HG03139 (cell line): ENCODE measurements around the gene TSPYL1.

ENCODE experiments used
- ATAC-seq: cut with Tn5 transposase; IDR thresholded peaks from one replicate; pipeline ENCODE4 v1.9.1; 2021; ENCODE audit not compliant: unreplicated experiment

The TSPYL1 gene

DNA sequence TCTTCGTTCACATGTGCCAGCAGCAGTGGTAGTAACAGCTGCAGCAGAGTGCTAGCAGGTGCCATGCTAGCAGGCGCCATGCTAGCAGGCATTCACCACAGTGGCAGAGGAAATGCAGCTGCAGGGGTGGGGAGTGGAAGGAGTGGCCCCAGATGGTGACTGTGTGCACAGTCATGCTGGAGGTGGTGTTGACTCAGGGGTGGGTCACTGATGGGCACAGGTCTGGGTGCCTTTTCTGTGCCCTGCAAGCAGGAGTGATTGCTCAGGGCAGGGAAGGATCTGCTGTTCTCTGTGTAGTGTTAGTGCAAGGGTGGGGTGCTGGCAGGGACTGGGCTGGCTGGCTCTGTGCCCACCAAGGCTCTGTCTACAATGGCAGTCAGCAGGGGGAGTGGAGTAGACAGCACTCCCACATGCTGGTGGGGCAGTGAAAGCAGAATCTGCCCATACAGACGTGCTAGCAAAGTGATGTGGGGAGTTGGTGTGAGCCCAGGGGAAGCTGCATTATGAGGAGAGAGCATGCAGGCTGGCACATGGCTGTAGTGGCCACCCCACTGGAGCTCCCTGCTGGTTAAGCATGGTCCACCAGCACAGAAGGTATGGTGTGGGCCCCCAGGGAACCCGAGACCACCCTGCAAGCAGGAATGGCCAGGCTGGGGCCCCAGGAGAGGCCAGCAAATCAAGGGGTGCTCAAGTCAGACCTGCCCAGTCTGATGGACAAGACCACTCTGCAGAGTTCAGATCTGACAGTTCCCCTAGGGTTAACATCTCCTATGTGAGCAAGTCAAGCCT lies 14.5 kb downstream of the TSPYL1 start:
- no peak for ATAC-seq

DNA sequence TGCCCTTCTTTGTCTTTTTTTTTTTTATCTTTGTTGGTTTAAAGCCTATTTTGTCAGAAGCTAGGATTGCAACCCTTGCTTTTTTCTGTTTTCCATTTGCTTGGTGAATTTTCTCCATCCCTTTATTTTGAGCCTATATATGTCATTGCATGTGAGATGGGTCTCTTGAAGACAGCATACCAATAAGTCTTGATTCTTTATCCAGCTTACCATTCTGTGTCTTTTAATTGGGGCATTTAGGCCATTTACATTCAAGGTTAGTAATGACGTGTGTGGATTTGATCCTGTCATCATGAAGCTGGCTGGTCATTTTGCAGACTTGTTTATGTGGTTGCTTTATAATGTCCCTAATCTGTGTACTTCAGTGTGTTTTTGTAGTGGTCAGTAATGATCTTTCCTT lies 16.4 kb downstream of the TSPYL1 start:
- ATAC-seq: no peak

DNA sequence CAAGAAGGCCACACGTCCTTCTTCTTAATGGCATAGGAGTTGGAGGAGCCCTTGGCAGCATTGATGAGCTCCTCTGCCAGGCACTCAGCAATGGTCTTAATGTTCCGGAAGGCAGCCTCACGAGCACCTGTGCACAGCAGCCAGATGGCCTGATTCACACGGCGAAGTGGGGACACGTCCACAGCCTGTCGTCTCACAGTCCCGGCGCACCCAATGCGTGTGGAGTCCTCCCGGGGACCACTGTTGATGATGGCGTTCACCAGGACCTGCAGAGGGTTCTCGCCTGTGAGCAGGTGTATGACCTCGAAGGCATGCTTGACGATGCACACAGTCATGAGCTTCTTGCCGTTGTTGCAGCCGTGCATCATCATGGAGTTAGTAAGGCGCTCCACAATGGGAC lies 21.2 kb downstream of the TSPYL1 start:
- no peak for ATAC-seq

DNA sequence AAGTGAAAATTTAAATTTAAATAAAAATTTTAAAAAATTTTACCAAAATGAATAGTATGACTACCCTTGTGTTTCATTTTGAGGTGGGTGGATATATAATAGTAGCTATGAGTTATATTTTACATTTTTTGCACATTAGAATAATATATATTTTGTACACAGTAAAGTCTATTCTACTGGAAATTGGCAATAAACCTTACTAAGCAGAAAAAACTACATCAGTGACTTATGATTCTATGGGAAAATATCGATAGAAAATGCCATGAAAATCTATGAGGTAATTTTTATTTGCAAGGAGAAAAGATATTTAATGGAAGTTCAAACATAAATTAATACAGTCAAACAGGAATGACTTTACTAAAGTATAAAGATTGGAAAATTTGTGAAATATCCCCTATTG lies 23.0 kb downstream of the TSPYL1 start:
- ATAC-seq: no peak

DNA sequence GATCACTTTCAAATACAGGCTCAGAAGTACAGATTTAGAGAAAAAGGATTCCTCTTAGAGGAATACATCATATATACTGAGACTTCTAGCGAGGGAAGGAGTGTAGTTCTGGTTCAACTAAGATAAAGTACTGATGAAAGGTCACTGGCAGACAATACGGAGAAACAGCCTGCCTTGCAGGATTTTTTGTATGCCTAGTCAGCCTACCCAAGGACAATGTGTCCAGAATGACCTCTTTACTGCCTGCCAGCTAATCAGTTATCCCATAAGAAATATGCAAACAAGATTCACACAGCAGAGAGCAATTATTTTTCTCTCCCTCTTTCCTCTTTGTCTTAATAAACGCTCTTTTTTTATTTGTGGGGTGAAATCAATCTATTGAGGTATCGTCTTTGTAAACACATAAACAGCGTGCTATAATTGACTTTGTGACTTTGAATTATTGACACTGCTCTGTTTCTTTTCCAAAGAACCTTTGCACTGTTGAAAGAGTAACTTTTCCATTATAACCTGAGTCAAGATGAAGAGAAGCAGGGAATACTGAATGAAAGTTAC lies 24.4 kb downstream of the TSPYL1 start:
- ATAC-seq: no peak

DNA sequence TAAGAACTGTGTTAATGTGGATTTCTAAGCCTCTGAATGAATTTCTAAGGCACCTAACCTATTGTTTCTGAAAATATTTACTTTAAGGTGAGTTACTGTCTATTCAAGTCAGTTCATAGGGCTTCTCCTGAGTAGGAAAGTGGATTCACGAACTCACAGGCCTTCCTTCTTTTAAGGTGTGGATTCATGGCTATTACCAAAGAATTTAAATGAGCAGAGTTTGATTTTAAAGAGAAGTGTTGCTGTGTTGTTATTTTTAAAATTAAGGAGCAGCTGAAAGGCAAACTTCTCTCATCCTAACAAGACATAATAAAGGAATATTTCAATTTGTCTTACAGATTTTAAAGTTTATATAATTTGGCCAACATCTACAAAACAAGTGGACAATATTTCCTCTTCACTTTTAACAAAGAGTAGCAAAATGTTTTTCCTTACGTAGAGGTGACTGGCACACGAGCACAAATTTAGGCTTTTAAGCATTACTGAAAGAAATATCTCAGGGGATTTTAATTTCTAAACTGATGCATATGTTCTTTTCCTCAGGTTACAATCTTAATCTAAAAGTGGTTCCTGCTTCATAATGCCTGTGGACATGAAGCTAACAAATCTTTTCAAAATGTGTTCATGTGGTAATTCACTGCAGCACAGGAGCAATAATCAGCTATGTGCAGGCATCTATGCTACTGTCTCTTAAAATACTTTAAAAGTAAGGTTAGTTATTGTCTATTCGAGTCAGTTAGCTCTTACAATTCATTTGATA lies 25.3 kb downstream of the TSPYL1 start:
- ATAC-seq: peak; percentile 20

DNA sequence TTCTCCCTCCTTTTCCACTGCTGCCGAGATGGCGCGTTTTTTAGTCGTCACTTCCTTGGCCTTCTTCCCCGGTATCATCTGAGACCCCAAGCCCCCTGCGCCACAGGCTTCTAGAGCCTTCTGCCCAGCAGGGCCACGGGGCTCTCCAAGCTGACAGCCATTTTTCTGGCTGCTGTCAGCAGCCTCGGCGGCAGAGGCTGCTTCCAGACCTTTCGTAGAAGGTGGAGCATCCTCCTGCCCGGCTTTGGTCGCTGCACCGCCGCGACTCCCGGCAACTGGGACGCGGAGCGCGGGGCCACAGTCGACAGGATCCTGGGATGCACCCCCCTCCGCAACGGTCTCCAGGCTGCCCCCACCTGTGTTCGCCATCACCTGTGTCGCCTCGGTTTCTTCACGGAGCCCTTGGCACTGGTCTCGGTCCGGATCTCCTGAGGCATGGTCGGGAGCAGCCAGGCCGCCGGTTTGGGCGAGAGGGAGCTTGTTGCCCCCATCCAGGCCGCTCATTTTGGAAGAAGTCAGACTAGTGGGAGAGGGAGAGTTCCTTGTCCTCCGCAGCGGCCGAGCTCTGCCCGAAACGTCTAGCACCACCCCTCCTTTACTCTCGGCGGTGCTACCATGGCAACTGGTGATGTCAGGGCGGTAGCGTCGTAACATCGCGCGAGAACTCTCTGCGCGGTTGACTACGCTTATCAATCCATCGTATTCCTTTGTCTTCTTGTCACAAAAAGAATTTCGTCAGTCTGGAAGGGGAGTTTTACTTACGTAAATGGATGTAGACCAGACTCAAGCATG lies 26.0 kb downstream of the TSPYL1 start, which contains the start of gene TSPYL4:
TSPYL4 (minus strand) TSS at position 571 of the 792 bp plus-strand sequence; CDS start at position 504, 67 bp downstream.
- ATAC-seq: peak; percentile 100

DNA sequence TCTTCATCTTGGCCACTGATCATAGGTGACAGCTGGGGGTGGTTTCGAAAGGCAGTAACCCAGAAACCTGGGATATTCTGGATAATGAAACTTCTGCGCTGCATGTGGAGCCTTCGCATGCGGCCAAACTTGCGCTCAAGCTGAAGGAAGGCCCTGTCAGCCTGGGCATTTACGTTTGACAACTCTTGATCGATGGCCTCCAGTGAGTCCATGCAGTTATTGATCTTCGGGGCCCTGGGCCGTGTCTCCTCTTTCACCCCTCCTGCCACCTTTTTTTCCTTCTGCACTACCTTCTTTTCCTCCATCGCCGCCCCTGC lies 26.6 kb downstream of the TSPYL1 start:
- no peak for ATAC-seq

DNA sequence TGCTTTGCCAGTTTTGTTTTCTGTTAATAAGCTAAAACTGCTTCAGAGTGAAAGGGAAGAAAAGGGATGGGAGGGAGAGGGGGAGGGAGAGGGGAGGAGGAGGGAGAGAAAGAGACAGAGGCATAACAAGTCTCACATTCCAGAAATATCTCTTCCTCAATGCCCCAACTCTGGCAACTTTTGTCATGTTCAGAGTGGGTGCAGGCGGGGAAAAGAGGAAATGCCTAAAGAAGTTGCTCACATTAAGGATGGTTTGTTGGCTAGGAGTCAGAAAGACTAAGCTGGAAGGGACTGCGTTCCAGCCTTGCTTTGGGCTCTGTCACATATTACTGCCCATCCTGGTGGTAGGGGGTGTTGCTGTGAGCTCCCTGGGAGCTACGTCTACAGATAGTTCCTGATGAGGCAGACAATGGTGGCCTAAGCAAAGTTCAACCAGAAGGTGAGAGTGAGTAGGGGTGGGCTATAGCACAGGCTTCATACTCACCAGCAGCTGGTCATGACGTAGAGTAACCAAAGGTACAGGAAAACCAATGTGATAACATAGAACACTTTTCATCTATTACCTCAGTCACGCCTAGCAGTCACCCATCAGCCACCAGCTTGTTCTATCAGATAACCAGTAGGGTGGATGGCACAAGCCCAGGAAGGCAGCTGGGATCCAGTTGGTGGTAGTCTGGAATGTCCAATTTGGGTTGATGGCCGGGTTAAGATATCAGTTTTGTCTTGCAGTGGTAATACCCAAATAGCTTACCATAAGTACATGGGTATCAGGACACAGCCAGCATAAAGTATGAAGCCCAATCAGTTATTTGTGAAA lies 28.0 kb downstream of the TSPYL1 start:
- ATAC-seq: no peak

DNA sequence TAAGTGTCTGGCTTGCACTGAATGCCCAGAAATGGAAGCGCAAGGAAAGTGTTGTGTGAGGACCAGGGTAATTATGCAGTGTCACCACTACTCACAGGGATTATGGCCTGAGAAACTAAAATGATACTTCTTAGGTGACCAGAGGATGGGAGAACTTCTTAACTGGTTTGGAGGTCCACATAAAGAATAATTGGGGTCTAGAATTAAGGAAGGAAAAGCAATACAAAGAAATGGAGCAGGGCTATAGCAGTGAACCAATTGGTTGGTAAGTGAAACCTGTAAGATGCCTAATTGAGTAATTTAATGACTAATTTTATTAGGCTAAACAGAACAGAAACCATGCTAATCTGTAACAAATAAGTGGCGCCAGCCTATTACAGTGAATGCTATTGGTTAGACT lies 31.2 kb downstream of the TSPYL1 start:
- no peak for ATAC-seq

DNA sequence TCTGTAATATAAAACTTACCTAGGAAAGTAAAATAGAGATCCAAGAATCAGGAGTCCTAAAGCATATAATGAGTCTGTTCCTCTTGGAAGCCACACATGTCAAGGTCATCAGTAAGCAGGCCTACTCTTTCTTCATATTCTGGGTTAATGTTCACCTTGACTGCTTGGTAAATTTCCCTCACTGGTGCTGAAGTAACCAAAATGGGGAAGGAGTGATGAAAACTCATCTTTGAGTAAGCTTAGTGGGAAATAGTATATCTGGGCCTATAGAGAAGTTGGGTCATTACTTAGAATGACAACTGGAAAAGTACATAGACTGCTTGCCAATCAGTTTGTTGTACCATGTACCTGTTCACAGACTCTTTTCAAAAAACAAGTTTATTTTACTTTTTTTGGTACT lies 32.4 kb downstream of the TSPYL1 start:
- ATAC-seq: peak; percentile 38

DNA sequence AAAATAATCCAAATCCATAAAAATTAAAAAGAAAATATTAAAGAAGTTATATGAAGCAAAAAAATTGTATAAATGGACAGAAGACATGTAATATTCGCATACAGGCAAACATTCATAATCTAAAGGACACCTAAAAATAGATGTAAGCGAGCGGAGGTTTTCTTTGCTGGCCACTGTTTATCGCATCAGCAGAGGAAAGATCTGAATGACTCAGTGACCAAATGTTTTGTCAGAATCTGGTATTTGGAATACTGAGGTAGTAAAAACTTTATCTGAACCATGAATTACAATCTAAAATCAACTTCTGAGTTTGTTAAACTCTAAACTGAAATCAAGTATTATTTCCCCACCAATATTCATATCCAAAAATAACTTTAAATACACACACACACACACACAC lies 33.6 kb downstream of the TSPYL1 start:
- no peak for ATAC-seq

DNA sequence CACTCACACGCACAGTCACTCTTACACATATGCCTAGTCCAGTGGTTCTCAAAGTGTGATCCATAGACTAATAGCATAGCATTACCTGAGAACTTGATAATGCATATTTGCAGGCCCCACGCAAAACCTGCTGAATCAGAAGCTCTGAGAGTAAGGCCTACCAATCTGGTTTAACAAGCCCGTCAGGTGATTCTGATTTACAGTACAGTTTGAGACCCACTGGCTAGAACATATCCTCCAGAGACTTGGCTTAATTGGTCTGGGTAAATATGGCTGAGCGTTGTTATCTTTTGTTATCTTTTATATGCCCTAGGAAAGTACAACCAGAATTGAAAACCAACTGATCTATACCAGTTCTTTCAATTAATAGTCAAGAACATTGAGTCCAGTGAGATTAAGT lies 35.4 kb downstream of the TSPYL1 start:
- ATAC-seq: no peak

DNA sequence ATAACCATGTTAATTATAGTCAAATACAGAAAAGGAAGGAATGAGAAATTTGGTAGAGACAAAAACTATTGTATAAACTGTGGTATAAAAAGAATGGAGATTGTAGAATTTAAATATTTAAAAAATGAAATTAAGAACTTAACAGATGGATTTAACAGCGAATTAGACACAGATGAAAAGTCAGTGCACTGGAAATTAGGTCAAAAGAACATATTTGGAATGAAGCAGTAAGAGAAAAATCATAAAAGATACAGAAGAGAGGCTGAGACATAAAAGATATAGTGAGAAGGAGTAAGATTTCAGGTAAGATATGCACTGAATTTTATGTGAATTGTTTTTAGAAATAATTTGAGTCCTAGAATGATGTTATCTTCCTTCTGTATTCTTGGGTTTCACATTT lies 39.9 kb downstream of the TSPYL1 start:
- ATAC-seq: no peak

DNA sequence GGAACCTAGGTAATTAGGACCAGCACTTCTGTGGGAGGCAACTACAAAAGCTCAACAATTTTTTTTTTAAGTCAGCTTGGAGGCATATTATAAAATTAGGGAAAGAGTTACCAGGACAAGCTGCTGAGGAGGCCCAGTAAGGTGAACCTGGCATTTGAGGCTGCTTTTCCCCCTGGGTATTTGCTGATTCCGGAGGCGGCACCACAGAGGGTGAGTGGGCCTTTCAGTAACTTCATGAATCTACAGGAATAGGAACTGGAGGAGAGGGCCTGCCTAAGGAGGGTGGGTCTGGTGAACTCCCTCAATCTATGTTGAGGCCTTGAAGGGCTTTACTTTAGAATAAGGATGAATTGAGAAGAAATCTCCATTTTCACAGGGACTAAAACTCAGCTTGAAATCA lies 40.5 kb downstream of the TSPYL1 start:
- ATAC-seq: no peak

DNA sequence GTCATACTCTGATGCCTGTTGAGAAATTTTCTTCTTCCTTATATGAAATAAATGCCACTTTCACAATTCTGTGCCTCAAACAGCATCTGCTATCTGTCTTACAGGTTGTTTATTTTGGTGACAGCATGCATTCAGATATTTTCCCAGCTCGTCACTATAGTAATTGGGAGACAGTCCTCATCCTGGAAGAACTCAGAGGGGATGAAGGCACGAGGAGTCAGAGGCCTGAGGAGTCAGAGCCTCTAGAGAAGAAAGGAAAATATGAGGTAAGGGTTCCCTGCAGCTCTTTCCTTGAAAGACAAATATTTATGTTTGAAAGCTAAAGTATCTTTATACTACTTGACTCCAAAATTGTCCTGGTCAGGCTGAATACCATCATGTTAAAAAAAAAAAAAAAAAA lies 41.6 kb downstream of the TSPYL1 start:
- no peak for ATAC-seq

DNA sequence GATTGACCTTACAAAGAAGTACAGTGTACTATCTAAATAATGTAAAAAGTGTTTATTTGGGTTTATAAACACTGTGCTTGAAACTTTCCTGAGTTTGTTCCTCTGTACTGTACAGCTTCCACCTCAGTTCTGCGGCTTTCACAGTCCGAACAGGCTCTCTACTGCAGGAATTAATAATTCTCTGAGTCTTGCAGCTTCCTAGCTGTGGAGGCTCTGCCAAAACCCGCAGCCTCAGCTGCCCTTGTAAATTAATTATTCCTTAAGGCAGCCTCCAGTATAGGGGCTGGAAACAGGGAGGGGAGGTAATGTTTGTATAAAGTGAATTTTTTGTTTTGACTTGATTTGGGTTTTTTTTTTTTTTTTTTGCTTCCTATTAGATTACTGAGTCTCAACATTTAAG lies 45.0 kb downstream of the TSPYL1 start:
- ATAC-seq: no peak

DNA sequence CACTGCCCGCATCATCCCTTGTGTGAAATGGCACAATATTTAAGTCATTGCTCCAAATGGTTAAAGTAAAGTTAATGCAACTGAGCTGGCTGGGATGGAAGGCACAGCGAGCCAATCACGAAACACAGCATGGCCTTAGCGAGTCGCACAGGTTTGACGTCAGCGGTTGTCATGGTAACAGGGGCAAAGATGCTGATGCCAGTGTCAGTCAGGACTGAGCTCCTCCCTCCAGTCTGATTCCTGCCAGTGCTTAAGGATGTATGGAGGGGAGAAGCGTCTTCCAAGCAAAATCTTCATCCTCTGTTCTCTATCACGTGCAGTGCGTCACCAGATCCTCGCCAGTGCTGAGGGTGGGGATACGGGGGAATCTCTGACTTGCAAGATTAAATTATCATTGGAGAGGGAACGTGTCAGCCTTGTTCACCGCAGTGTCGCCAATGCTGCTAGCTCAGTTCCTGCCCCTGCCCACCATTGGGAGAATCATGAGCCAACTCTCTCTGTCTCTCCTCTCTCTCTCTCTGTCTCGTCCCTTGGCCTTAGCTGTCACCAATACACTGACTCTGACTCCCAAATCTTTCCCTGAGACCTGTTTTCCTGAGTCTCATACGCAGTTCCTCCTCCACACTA lies 50.3 kb downstream of the TSPYL1 start:
- no peak for ATAC-seq
